Fibroblast of lung (primary cell): ENCODE measurements around the gene WDR44.

Experiments
- EZH2 ChIP-seq: IDR thresholded peaks from 2 replicates; pipeline ENCODE4 v1.5.1; 2012; ENCODE audit warnings: low read length, control low read depth, mild to moderate bottlenecking; ENCODE audit errors: missing control alignments
- TF ChIP-seq, protein P1 (sequence below), 2 donors: IDR thresholded peaks in 1 of 2; conservative IDR thresholded peaks in 1 of 2; 1 replicate in 1 of 2; 2 replicates in 1 of 2; pipeline ENCODE4 v1.5.1; 2011 to 2012; ENCODE audit warnings: low read length in 2 of 2, control low read depth in 1 of 2, inconsistent platforms in 1 of 2, low read depth in 1 of 2, mild to moderate bottlenecking in 1 of 2

DNA sequence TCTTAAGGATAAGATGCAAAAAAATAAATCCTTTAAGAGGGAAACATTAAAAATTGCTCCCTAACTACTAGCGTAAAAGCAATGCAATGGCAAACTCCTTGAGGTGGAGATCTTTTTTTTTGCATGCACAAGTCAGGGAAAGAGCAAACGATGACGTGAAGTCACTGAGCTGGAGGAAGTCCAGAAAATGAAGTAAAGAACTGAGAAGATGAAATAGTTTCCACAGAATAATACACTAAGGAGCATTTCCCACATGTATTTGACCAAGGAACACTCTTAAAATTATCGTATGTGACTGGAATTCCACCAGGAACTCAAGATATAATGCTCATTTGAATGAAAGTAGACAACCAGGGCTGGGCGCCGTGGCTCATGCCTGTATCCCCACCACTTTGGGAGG, 128.7 kb downstream of the WDR44 start:
- TF ChIP-seq, protein P1, sequence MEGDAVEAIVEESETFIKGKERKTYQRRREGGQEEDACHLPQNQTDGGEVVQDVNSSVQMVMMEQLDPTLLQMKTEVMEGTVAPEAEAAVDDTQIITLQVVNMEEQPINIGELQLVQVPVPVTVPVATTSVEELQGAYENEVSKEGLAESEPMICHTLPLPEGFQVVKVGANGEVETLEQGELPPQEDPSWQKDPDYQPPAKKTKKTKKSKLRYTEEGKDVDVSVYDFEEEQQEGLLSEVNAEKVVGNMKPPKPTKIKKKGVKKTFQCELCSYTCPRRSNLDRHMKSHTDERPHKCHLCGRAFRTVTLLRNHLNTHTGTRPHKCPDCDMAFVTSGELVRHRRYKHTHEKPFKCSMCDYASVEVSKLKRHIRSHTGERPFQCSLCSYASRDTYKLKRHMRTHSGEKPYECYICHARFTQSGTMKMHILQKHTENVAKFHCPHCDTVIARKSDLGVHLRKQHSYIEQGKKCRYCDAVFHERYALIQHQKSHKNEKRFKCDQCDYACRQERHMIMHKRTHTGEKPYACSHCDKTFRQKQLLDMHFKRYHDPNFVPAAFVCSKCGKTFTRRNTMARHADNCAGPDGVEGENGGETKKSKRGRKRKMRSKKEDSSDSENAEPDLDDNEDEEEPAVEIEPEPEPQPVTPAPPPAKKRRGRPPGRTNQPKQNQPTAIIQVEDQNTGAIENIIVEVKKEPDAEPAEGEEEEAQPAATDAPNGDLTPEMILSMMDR (conservative IDR thresholded peaks at IDR 0.05 in 1 of 2, IDR thresholded peaks at IDR 0.05 in 1 of 2; ENCODE audit: low read depth in 1 of 2, low read length in 2 of 2) = no peak
- no peak for TF ChIP-seq EZH2
